Neutrophil (primary cell): Measurements from ENCODE around the gene ADAMTS16.

Experiments
- H3K27ac ChIP-seq: fragments of 200-600 bp; sonication (generic); 2 replicates; pipeline ENCODE4 v1.5.1; 2016; ENCODE audit warnings: mild to moderate bottlenecking, moderate library complexity
- H3K27me3 ChIP-seq: fragments of 200-600 bp; sonication (generic); 2 replicates; pipeline ENCODE4 v1.6.0; 2016; ENCODE audit warnings: mild to moderate bottlenecking
- H3K36me3 ChIP-seq: fragments of 200-600 bp; sonication (generic); 2 replicates; pipeline ENCODE4 v1.5.1; 2017
- H3K4me1 ChIP-seq, 2 experiments: fragments of 200-600 bp in 1 of 2; sonication (generic) in 1 of 2; 1 replicate in 1 of 2; 2 replicates in 1 of 2; pipeline versions ENCODE4 v1.5.1 to v1.6.1; 2013 to 2016; ENCODE audit warnings: low read depth in 1 of 2, low read length in 1 of 2, mild to moderate bottlenecking in 1 of 2, moderate library complexity in 1 of 2; ENCODE audit not compliant: control insufficient read depth in 1 of 2, insufficient read depth in 1 of 2
- H3K4me3 ChIP-seq, 2 experiments: fragments of 200-600 bp in 1 of 2; sonication (generic) in 1 of 2; 1 replicate in 1 of 2; 2 replicates in 1 of 2; pipeline ENCODE4 v1.5.1; 2013 to 2016; ENCODE audit warnings: low read depth in 1 of 2, low read length in 1 of 2, mild to moderate bottlenecking in 1 of 2, moderate library complexity in 1 of 2
- H3K9me3 ChIP-seq: fragments of 200-600 bp; sonication (generic); 2 replicates; pipeline ENCODE4 v1.5.1; 2016
- CTCF ChIP-seq: fragments of 200-600 bp; sonication (generic); IDR thresholded peaks from 2 replicates; pipeline ENCODE4 v1.5.1; 2016; ENCODE audit warnings: antibody characterized with exemption

Gene ADAMTS16

DNA sequence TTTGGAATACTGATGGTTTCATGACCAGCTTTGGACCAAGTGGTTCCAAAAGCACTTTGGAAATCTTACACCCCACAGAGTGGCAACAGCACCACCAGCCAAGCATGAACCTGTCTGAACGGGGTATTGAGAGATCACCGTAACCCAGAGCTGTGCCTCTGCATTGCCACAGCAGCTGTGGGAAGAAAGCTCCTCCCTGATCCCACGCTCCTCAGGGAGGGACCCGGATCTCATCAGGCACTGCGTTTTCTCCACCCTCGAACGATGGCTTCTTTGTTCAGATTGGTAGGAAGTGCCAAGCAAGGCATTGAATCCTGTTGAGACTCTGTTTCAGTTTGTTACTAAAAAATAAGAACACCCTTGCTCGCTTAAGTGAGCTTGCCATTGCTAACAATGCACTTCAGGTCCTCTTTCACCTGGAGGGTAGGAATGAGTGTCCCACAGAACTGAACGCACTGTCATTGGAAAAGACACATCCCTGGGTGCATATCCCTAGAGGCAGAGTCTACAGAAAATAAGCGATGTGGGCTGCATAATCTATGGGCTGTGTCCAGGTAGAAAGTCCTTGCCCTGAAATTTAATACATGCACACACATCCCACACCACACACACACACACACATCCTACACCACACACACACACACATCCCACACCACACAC lies 164.4 kb downstream of the ADAMTS16 start:
- Histone ChIP-seq H3K27ac (no peak overlapping the region), H3K4me3 (no peak overlapping the region), H3K36me3 (no peaks in the 10 kb centered on the region), H3K27me3 (no peaks in the 10 kb centered on the region), H3K9me3 (no peaks in the 10 kb centered on the region), H3K4me1 (no peaks in the 10 kb centered on the region)
- no peak for TF ChIP-seq CTCF

GRCh38 chr5:5306696-5307095 lies 166.6 kb downstream of the ADAMTS16 start:
- Histone ChIP-seq H3K4me1 (no peaks in the 10 kb centered on the region), H3K4me3 (no peak overlapping the region), H3K27me3 (no peaks in the 10 kb centered on the region), H3K9me3 (no peaks in the 10 kb centered on the region), H3K27ac (no peak overlapping the region), H3K36me3 (no peaks in the 10 kb centered on the region)
- no peak for TF ChIP-seq CTCF

GRCh38 chr5:5308319-5308718 lies 168.2 kb downstream of the ADAMTS16 start:
- Histone ChIP-seq H3K4me1 (no peaks in the 10 kb centered on the region), H3K27ac (no peak overlapping the region), H3K36me3 (no peaks in the 10 kb centered on the region), H3K9me3 (no peaks in the 10 kb centered on the region), H3K27me3 (no peaks in the 10 kb centered on the region), H3K4me3 (no peak overlapping the region)
- TF ChIP-seq CTCF, result no peak

- no peaks in the 10 kb centered on the region for H3K36me3 ChIP-seq
- no peak for TF ChIP-seq CTCF
- H3K4me3 ChIP-seq, result no peak overlapping the region
- H3K4me1 ChIP-seq, result no peaks in the 10 kb centered on the region
- H3K27me3 ChIP-seq, result no peaks in the 10 kb centered on the region
- H3K27ac ChIP-seq, result no peak overlapping the region
- H3K9me3 ChIP-seq, result no peaks in the 10 kb centered on the region
These were observed 169.5 kb downstream of the ADAMTS16 start for GRCh38 chr5:5309645-5310044.

GRCh38 chr5:5313101-5313635 lies 173.0 kb downstream of the ADAMTS16 start:
- Histone ChIP-seq H3K4me1 (no peaks in the 10 kb centered on the region), H3K27ac (no peak overlapping the region), H3K27me3 (no peaks in the 10 kb centered on the region), H3K36me3 (no peaks in the 10 kb centered on the region), H3K4me3 (no peak overlapping the region), H3K9me3 (no peaks in the 10 kb centered on the region)
- no peak for TF ChIP-seq CTCF
